ENCODE results near the gene LIPM.
A peak's percentile ranks its signal among the peaks of the same experiment; 100 is the strongest.
"Not testable (repeated sequence)": the region's sequence is repeated elsewhere in the genome, so short reads cannot be mapped to it uniquely, and the experiment has no call there.

LIPM gene

DNA sequence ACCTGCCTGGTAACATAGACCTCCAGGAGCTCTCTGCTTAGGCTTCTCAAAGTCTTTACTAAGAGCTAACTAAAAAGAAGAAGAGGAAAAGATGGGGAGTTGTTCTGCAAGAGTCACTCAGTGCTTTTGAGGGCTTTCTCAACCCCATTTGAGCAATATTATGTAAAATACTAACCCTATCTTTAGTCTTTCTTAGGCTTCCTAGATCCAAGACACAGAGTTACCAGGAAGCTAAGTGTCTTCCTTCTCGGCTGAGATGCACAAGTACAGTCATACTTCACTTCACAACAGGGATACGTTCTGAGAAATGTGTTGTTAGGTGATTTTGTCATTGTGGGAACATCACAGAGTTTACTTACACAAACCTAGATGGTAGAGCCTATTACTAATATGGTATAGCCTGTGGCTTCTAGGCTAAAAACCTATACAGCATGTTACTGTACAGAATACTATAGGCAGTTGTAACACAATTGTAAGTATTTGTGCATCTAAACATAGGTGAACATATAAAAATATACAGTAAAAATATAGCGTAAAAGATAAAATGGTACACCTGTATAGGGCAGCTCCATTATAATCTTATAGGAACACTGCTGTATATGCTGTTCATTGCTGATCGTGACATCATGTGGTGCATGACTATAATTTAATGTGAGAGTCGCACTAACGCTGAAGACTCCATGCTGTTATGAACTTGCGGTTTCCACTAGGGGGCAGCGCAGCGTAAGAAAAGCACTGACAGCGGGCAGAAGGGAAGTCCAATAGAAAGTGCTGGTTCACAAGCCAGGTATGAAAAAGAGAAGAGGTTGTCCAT lies 32.8 kb downstream of the LIPM start:
- H3K4me3 ChIP-seq (ENCODE audit: low read depth, low read length) = no peak overlapping the region
- DNase-seq (ENCODE audit: low read depth) = no peak
- peak; percentile 86 for TF ChIP-seq CTCF (IDR thresholded peaks at IDR 0.05; ENCODE audit: control insufficient read depth, extremely low read depth, insufficient read depth)

DNA sequence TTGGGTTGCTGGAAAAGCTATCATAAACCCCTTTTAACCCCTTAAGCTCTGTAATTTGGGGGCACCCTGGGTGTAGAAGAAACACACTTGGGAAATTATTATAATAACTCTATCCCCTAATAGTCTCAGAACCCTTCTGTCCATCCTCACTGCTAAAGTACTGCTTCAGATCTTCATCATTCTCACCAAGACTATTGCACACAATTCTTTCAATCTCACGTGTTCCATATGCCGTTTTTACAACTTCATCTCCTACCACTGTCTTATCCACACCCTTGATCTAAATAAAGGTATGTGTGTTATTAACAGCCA lies 33.3 kb downstream of the LIPM start:
- no peak for DNase-seq (ENCODE audit: low read depth)
- TF ChIP-seq CTCF (IDR thresholded peaks at IDR 0.05; ENCODE audit: control insufficient read depth, extremely low read depth, insufficient read depth) = no peak
- H3K4me3 ChIP-seq (ENCODE audit: low read depth, low read length) = no peak overlapping the region

- H3K4me3 ChIP-seq (ENCODE audit: low read depth, low read length); DNase-seq (ENCODE audit: low read depth): not testable (repeated sequence)
Observed at GRCh38 chr10:88837632-88838031, 35.1 kb downstream of the LIPM start.

DNA sequence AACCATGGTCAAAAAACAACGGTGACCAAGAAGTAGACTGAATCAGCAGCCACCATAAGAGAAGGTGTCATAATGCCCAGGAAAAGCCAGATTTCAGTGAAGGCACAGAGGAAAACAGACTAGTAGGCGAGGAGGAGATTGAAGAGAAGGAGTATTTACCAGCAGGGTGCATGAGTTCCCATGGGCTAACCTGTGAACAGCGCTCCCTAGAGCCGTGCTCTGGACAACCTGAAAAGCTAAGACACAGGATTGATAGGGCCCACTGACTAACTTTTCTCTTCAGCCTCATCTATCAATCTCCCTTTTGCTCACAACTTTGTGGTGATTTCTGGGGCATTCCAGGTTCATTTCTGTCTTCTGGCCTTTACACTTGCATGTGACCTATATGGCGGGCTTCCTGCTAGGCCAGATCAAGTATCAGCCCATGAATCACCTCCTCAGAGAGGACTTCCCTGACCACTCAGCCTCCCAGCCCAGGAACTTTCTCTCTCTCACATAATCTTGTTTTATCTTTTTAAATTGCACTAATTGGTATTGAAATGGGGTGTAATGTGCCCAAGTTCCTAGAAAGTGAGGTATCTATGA lies 36.3 kb downstream of the LIPM start:
- DNase-seq (ENCODE audit: low read depth) = no peak
- TF ChIP-seq CTCF (IDR thresholded peaks at IDR 0.05; ENCODE audit: control insufficient read depth, extremely low read depth, insufficient read depth) = no peak
- H3K4me3 ChIP-seq (ENCODE audit: low read depth, low read length) = no peak overlapping the region

DNA sequence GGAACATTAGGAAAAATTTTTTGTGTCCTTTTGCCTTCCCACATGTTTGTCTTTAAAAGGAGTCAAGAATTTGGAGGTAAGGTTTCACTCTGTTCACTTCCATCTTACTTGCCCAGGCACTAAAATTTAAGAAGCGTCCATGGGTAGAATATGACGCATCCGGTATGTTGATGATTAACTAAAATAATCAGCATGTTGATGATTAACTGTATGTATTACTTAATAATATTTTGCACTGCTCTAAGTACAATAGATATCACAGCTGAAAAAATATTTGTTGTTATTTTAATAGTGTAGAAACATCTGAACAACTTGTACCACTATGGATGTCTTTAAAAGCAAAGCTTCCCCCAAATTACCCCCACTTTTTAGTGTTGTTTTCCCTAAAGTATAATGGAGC lies 37.6 kb downstream of the LIPM start:
- no peak for TF ChIP-seq CTCF (IDR thresholded peaks at IDR 0.05; ENCODE audit: control insufficient read depth, extremely low read depth, insufficient read depth)
- H3K4me3 ChIP-seq (ENCODE audit: low read depth, low read length) = no peak overlapping the region
- DNase-seq (ENCODE audit: low read depth) = no peak

GRCh38 chr10:88840881-88841280 lies 38.4 kb downstream of the LIPM start:
- no peak overlapping the region for H3K4me3 ChIP-seq (ENCODE audit: low read depth, low read length)
- TF ChIP-seq CTCF (IDR thresholded peaks at IDR 0.05; ENCODE audit: control insufficient read depth, extremely low read depth, insufficient read depth) = no peak
- DNase-seq (ENCODE audit: low read depth) = no peak

GRCh38 chr10:88841316-88842111 lies 39.0 kb downstream of the LIPM start:
- H3K4me3 ChIP-seq (ENCODE audit: low read depth, low read length) = no peak overlapping the region
- no peak for TF ChIP-seq CTCF (IDR thresholded peaks at IDR 0.05; ENCODE audit: control insufficient read depth, extremely low read depth, insufficient read depth)
- no peak for DNase-seq (ENCODE audit: low read depth)

All from LNCaP clone FGC (cell line).